Esophagus mucosa (tissue), 1 donor: Measurements from ENCODE around the gene NDUFB11. TPM values are rescaled to one million over a fixed set of nuclear protein-coding genes. Genes with fewer than 3 reads are reported as not detected.

Experiments used
- ATAC-seq: fragments of 200-7000 bp; cut with Tn5 transposase; one replicate; pipeline ENCODE4 v1.9.1; 2020
- total RNA-seq: library from RNA; stranded (reverse); gene quantifications from one replicate; pipeline ENCODE4 v1.2.4, GENCODE V29; 2023
- donor health status: DM: yes; HTN: yes; CAD: no.

NDUFB11 gene
- total RNA-seq, 1 donor from 2014 or later: 67.4 TPM

DNA sequence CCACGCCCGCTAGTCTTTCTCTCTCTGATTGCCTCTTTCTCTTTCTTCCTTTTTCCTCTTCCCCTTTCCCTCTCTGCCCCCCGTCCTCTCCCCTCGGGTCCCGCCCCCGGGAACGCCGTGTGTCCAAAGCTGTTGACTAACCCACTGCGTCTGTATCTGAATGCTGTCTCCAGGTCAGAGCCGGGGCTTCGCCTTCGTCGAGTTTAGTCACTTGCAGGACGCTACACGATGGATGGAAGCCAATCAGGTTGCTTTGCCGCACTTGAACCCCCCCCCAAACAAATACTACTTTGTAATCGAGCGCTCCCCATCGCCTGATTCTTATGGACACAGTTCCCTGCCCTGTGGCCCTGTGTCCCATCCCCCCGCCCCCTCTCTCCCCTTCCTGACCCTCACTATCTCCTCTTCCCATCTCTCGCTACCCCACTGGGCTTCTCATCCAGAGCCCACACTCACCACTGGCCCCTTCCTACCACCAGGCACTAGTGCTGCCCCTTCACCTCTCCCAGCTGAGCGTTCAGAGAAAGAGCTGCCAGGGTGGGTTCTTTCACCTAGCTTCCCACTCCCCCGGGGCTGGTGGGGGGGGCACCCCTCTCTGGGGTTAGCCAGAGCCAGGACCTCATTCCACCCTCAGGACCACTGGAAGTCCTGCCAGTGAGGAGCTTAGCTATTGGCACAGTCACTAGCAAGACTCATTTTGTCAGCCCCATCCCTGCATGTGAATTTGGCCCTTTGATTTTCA lies 30.5 kb upstream of the NDUFB11 start:
- no peak for ATAC-seq

DNA sequence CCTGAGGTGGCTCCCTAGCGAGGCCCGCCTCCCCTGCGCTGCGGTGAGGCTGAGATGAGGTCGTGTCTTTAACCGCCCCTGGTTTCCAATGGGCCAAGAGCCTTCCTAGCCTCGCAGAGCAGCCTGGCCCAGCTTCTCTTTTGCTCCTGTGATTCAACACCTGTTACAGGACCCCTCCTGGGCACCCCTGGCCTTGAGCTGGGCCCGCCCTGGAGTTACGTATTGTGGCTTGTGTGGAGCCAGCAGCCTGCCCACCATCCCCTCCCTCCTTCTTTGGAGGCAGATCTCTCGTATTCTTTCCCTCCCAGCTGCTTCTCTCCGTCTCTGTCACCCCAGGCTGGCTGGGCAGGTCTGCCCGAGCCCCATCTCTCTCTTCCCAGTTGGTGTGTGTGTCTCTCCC lies 29.9 kb upstream of the NDUFB11 start:
- ATAC-seq: no peak

DNA sequence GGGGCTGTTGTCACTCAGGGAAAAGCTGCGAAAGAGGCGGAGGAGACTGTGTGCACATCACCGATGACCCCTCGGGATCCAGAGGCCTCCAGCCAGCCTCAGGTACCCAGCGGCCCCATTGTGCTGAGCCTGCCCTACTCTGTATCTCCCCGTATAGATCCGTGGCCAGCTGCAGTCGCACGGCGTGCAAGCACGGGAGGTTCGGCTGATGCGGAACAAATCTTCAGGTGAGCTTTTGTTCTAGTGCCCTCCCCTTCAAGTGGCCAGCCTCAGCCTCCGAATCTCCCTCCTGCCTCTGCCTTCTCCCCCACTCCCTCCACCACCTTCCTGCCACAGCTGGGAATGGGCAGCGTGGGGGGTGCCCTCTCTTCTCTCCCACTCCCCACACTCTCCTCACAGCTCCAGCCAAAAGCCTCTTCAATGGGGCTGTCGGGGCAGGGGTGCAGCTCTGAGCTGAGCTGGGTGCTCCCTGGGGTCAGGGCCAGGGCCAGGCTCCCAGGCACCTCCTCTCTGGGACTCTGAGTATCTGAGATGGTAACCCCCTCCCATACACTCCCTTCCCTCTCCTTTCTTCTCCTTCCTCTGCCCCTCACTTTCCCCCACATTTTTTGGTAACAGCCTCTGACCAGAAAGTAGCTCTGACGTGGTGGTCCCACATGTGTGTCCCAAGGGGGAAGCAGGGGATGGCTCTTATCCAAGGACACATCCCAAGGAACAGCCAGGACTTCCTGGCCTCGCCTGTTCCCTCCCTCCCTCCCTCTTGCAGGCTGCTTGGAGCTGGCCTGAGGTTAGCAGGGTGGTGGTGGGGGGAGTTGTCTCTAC lies 28.7 kb upstream of the NDUFB11 start:
- ATAC-seq: no peak

DNA sequence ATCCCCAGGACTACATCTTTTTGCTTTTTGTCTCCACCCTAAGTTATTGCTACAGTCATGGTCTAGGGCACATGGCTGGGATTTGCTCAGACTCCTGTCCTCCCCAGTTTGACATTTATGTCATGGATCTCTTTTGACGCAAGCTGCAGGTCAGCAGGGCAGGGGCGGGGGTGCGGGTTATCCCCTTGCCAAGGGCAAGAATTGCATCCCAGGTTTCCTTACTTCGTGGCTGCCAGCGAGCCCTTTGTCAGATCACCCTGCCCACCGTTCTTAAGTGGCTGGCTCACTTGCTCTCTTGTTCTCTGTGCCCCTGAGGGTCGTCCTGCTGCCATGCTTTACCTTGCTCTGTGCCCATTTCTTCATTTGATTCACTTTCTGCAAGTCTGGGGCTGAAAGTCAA lies 28.0 kb upstream of the NDUFB11 start:
- ATAC-seq: no peak

DNA sequence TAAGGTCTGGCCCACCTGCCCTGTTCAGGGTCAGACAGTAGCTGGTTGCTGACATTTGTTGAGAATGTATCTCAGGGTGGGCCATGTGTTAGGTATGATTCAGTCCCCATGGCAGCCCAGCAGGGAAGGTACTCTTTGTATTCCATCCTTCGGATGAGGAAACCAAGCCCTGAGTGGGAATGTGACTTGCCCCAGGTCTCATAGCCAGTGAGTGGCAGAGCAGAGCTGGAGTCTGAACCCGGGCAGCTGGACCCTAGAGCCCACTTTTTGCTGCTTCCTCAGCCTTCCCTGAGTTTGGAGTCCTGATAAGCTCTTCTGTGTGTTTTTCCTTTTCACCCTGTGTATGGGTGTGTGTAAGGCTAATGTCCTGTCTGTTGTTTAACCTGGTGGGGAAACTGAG lies 27.5 kb upstream of the NDUFB11 start:
- ATAC-seq: no peak

DNA sequence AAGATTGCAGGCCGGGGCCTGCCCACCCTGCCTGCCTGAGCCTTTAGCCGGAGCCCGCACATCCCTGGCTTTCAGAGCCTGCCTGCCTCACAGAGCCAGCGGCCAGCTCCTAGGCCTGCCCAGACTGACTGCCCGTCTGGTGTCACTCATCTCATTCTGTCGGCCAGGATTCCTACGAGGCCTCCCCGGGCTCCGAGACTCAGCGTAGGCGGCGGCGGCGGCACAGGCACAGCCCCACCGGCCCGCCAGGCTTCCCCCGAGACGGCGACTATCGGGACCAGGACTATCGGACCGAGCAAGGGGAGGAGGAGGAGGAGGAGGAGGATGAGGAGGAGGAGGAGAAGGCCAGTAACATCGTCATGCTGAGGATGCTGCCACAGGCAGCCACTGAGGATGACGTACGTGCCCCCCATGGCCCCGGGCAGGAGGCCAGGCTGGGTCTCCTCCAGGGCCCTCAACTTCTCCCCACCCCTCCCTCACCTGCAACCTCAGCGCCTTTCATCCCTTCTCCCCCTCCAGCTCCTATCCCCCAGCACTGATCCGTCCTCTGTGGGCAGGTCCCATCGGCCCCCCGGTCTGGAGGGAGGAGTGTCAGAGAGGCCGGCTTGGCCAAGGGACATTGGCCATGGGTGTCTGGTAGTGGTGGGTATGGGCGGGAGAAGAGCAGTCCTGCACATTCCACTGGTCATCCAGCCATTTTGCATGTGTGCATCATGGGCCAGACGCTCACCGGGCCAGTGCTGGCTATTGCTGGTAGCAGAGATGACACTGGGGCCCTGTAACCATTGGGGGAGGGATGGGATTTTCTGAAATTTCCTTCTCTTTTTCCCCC lies 26.6 kb upstream of the NDUFB11 start:
- ATAC-seq: no peak

DNA sequence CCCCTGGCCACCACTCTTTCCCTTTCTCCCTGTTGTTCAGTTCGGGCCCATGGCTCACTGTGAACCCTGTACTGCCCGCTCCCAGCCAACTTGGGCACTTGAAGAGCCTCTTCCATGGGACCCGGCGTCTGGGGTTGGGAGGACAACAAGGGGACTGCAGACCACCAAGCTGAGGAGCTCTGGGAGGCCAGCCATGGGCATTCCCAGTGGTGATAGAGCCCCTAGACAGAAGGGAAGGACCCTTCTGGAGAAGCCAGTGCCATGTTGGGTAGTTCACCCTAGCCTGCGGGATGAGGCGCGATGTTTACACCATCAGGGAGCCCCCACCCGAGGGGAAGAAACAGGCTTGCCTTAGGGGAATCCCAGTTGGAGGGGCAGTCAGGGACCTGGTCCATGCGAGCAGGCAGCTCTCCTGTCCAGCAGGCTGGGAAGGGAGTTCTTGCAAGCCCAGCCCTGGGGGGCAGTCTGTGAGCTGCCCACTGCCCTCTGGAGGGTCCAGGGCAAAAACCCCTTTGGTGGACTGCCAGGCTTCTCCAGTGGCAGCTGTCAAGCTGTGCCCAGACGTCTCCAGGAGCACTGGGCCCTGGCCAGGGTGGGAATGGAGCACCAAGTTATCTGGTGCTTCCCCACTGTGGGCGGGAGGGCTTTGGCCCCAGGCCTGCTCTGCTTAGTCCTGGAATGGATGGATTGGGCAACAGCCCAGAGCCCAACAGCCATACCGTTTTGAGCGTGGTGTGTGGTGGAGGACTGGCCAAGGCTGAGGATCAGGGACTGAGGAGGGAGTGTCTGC lies 25.4 kb upstream of the NDUFB11 start:
- peak; percentile 15 for ATAC-seq

DNA sequence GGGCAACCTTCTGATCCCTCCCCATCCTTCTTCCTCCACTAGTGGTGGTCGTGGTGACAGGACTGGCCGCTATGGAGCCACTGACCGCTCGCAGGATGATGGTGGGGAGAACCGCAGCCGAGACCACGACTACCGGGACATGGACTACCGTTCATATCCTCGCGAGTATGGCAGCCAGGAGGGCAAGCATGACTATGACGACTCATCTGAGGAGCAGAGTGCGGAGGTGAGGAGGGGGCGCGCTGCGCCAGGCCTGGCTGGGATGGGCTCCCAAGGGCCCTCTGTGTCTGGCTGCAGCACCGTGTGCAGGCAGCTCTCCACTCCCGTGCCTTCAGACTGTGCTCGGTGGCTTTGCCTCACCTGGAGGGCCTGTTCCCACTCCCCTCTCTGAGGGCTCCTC lies 24.8 kb upstream of the NDUFB11 start:
- ATAC-seq: peak; percentile 7

DNA sequence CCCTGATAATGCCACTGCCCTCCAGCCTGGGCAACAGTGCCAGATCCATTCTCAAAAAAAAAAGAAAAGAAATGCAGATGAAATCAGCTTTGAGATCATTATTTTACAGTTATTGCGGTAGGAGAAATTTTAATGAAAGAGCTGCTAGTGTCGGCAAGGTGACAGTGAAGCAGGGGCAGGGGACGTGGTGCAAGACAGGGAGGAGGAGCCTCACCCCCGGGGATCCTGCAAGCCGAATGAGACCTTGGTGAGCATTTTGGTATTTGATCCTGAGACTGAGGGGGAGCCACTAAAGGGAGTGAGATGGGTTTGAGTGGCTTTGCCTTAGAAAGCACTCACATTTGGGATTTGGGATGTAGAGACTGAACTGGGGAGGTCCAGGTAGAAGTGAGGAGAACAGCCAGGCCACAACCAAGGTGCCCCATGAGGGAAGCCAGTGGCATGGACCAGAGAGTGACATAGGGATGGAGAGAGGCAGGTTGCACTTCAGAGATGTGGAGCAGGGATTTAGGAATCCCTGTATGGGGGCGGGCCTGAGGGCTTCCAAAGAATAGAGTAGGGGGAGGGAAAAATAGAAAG lies 24.1 kb upstream of the NDUFB11 start:
- no peak for ATAC-seq

DNA sequence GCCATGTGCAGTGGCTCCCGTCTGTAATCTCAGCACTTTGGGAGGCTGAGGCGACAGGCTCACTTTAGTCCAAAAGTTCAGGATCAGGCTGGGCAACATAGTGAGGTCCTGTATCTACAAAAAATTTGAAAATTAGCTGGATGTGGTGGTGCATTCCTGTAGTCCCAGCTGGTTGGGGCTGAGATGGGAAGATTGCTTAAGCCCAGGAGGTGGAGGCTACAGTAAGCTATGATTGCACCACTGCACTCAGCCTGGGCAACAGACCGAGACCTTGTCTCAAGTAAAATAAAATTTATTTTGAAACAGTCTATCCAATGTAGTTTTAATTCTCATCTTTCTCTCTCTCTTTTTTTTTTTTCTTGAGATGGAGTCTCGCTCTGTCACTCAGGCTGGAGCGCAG lies 21.6 kb upstream of the NDUFB11 start:
- no peak for ATAC-seq

DNA sequence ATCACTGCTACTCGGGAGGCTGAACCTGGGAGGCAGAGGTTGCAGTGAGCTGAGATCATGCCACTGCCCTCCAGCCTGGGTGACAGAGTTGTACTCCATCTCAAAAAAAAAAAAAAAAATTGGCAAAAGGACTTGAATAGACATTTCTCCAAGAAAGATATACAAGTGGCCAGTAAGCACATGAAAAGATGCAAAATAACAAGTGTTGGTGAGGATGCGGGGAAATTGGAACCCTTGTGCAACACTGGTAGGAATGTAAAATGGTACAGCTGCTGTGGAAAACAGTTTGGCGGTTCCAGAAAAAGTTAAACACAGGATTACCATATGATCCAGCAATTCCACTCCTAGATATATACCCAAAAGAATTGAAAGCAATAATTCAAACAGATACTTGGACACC lies 19.9 kb upstream of the NDUFB11 start:
- ATAC-seq: no peak

DNA sequence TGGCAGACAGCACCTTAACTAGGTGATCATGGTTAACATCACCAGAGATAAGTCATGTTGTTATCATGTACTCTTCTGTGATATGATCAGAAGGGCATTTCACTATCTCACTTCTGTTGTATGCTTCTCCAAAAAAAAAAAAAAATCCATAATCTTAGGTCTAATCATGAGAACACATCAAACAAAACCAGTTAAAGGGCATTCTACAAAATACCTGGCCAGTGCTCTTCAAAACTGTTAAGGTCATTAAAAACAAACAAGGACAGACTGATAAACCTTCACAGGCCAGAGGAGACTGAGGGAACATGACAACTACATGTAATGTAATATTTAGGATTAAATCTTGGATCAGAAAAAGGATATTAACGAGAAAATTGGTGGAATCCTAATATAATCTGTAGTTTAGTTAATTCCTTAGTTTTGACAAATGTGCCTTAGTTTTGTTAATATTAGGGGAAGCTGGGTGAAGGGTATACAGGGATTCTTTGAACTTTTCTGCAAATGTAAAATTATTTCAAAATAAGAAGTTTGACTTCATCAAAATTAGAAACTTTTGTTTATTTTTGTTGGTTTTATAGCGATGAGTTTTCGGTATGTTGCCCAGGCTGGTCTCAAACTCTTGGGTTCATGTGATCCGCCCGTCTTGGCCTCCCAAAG lies 18.6 kb upstream of the NDUFB11 start:
- ATAC-seq: no peak

DNA sequence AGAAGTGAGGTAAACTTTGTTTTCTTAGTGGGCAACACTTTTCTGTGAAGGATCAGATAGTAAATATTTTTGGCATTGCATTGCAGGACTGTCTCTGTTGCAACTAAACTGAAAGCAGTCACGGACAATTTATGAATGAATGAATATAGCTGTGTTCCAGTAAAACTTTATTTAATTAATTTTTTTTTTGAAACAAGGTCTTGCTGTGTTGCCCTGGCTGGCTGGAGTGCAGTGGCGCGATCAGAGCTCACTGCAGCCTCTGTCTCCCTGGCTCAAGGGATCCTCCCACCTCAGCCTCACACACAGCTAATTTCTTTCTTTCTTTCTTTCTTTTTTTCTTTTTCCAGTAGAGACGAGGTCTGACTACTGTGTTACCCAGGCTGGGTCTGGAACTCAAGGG lies 16.3 kb upstream of the NDUFB11 start:
- ATAC-seq: no peak

DNA sequence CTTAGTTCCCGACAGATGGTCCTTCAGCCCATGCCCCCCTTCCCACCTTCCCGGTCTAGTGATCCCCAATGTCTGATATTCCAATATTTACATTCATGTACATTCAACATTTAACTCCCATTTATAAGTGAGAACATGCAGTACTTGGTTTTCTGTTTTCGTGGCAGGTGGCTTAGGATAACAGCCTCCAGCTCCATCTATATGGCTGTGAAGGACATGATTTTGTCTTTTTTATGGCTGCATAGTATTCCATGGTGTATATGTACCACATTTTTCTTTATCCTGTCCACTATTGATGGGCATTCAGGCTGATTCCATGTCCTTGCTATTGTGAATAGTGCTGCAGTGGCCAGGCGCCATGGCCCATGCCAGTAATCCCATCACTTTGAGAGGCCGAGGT lies 14.3 kb upstream of the NDUFB11 start:
- no peak for ATAC-seq

DNA sequence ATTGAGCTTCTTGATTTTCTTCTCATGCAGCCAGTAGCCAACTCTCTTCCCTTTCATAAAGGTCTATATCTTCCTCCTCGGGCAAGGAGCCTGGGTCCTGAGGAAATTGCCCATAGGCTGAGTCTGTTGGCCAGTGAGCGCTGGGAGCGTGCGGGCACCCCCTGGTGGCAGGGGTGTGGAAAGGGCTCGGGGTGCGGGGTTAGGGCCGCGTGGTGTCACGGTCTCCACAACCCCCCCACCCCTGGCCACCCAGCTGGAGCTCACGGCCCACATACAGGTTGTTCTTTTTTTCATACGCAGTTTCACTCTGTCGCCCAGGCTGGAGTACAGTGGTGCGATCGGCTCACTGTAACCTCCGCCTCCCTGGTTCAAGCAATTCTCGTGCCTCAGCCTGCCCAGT lies 13.6 kb upstream of the NDUFB11 start:
- no peak for ATAC-seq

DNA sequence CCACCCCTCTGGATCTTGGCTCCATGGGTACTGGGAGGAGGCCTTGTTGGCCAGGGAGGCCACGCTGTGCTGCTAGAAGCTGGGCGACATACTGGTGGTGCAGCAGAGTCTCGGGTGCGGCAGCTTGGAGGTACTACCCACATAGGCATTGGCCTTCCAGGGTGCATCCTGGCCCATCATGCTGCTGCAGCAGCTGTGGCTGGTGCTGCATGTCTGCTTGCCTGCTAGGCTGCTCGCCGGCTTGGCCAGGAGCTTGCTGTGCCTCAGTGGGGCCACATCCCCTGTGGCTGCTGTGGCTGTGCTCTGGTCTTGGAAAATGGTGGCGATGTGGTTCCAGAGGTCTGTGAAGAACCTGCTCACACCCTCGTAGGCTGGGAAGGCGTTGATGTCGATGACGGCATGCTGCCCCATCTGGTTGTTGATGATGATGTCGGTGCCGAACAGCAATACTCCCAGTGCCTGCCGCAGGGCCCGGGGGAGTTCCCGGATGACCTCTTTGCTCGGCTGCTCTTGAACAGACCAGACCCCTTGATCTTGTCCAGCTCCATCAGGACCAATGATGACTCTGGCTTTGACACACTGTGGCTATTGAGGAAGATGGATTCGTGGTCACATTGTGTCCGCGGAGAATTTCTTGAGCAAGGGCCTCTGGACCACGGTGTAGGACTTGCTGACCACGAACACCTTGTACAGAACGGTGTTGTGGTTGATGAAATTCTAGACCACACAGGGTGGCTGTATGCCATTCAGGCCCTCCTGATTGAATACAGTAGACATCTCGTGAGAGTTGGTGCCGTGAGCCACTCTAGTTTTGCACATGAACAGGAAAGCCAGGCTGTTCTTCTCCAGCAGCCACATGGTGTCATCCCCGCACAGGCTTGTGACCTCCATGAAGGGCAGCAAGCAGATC lies 12.4 kb upstream of the NDUFB11 start:
- no peak for ATAC-seq

DNA sequence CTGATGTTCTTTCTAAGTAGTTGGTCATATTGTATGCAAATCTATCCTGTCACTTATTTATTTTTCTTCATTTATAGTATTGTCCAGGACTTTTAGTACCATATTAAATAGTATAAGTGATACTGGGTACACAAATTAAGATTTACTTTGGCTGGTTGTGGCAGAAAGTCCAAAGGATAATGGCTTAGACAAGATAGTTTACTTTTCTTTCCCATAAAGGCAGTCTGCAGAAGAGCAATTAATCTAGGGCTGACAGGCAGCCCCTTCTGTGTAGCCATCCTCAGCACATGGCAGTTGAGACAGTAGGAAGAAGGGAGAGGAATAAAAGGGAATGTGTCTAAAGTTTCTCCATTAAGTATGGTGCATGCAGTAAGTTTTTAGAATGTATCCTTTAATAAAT lies 6.9 kb upstream of the NDUFB11 start:
- ATAC-seq: no peak

DNA sequence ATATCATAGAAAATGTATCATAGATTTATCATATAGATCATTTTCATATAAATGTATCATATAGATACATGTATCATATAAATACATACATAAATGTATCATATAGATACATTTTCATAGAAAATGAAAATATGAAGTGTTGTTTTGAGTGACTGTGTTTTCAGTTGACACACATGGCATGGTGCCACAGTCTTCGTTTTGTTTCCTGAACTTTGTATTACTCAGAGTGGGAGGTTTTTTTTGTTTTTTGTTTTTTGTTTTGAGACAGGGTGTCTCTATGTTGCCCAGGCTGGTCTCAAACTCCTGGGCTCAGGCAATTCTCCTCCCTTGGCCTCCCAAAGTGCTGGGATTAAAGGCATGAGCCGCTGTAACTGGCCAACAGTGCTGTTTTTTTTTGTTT lies 4.4 kb upstream of the NDUFB11 start:
- no peak for ATAC-seq

DNA sequence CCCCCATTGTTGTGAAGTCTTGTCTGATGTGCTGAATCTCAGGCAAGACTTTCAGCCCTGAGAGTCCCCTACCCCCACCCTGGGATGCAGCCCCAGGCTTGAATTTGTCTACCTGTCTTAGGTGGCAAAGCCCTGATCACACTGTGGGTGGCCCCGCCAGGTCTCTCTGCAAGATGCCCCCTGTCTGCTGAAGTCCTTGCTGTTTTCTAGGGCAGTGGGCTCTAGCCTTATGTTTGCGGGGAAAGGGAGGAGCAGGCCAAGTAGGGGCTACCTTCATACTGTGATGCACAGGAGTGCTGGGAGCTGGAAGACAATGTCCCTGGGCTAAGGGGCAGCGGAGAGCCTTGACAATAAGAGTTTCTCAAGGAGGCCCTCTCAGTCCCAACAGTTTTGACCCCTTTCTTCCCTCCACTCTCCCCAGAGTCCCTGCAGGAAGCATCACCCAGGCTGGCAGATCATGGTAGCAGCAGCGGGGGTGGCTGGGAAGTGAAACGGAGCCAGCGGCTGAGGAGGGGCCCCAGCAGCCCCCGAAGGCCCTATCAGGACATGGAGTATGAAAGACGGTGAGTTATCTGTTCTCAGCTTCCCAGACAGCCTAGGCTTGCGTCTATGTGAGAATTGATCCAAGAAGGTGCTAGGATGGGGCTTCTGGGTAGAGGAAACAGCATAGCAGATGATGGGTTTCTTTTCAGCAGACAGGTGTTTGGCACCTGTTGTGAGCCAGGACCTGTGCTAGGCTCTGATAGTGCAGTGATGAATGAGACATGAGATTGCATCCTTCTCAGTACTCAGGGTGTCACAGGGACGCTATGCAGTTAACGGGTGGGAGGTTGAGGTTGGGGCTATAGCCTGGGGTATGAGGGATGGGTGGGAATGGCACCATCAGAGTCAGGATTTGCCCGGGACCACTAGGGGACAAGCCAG lies 2.7 kb upstream of the NDUFB11 start:
- ATAC-seq: no peak
